Fibroblast of pulmonary artery (primary cell): ENCODE results near the gene GRAPL.
A peak's percentile ranks its signal among the peaks of the same experiment; 100 is the strongest.
"Not testable (repeated sequence)": the region's sequence is repeated elsewhere in the genome, so short reads cannot be mapped to it uniquely, and the experiment has no call there.

Experiments used
- DNase-seq: peaks from one replicate; pipeline ENCODE4 v3.0.0-alpha.2; 2010; ENCODE audit warnings: low read depth
- H3K4me3 ChIP-seq: replicated peaks from 2 replicates; pipeline ENCODE4 v1.5.1; 2011; ENCODE audit warnings: low read depth, mild to moderate bottlenecking, control low read depth, low read length, moderate library complexity

GRAPL gene

GRCh38 chr17:19175410-19175809 is 48.0 kb downstream of the GRAPL start:
- H3K4me3 ChIP-seq, DNase-seq: not testable (repeated sequence)

GRCh38 chr17:19181040-19181875 is 53.9 kb downstream of the GRAPL start:
- H3K4me3 ChIP-seq, DNase-seq: not testable (repeated sequence)

GRCh38 chr17:19187883-19188869 is 60.8 kb downstream of the GRAPL start:
- not testable (repeated sequence) for DNase-seq, H3K4me3 ChIP-seq

- H3K4me3 ChIP-seq, DNase-seq: not testable (repeated sequence)
These were observed 61.7 kb downstream of the GRAPL start for GRCh38 chr17:19188870-19189708.

GRCh38 chr17:19189781-19190405 is 62.5 kb downstream of the GRAPL start:
- H3K4me3 ChIP-seq, DNase-seq: not testable (repeated sequence)

GRCh38 chr17:19196382-19197204 is 69.2 kb downstream of the GRAPL start:
- DNase-seq: not testable (repeated sequence)
- peak overlapping the region; percentile 45 for H3K4me3 ChIP-seq

- H3K4me3 ChIP-seq, DNase-seq: not testable (repeated sequence)
These were observed 75.1 kb downstream of the GRAPL start for GRCh38 chr17:19202448-19202847.

- DNase-seq, H3K4me3 ChIP-seq: not testable (repeated sequence)
These were observed 76.0 kb downstream of the GRAPL start for GRCh38 chr17:19203429-19203828.
